ENCODE measurements around the gene RNF151. TPM values are rescaled to one million over a fixed set of nuclear protein-coding genes. Genes with fewer than 3 reads are reported as not detected.
A peak's percentile ranks its signal among the peaks of the same experiment; 100 is the strongest.

Gene RNF151
- total RNA-seq, 6 donors from 2014 or later = 0.37 TPM; not detected in 5

DNA sequence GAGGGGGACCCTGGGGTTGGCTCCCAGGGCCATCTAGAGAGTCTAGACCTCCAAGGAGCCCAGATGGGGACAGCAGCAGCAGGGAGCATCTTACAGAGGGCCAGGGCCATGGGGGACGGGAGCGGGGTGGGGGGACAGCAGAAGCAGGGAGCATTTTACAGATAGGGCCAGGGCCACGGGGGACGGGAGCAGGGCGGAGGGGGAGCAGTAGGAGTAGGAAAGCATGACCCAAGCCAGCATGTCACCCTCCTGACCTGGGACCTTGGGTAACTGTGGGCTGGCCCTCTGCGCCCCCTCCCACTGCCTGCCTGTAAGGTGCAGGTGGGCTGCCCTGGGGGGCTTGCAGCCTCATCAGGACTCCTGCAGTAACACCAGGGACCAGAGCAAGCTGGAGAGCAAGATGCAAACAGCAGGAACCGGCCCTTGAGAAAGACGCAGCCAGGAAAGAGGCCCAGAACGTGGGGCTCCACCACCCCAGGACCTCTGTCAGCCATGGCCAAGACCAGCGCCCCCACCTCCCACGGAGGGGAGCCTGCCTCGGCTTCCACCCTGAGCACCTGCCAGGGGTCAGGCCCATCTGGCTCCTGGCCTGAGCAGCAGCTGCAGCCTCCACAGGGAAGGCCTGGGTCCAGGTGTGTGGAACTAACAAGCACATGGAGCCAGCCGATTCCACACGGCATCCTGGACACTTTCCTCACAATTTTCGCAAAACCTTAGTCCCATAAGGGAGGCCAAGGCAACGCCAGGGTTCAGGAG, 40.6 kb downstream of the RNF151 start:
- Histone ChIP-seq H3K4me1 (peaks cover 54 to 69% (median 60%) of the 10 kb centered on the region in 4 donors), H3K27ac (peak overlapping the region in 3 of 4 donors; percentile 32 to 85 (median 53)), H3K36me3 (peaks cover 3 to 13% (median 11%) of the 10 kb centered on the region in 4 donors), H3K9me3 (no peaks in the 10 kb centered on the region), H3K27me3 (no peaks in the 10 kb centered on the region), H3K4me3 (peak overlapping the region in 1 of 4 donors; percentile 100)
- 82 to 85% methylated on average over 14 to 16 of the region's 16 CpGs for WGBS, 2 donors
- DNase-seq (peak in 1 of 2 donors; percentile 62), ATAC-seq (ENCODE audit: low FRiP score in 2 of 2) (no peak)
- TF ChIP-seq, protein P1, sequence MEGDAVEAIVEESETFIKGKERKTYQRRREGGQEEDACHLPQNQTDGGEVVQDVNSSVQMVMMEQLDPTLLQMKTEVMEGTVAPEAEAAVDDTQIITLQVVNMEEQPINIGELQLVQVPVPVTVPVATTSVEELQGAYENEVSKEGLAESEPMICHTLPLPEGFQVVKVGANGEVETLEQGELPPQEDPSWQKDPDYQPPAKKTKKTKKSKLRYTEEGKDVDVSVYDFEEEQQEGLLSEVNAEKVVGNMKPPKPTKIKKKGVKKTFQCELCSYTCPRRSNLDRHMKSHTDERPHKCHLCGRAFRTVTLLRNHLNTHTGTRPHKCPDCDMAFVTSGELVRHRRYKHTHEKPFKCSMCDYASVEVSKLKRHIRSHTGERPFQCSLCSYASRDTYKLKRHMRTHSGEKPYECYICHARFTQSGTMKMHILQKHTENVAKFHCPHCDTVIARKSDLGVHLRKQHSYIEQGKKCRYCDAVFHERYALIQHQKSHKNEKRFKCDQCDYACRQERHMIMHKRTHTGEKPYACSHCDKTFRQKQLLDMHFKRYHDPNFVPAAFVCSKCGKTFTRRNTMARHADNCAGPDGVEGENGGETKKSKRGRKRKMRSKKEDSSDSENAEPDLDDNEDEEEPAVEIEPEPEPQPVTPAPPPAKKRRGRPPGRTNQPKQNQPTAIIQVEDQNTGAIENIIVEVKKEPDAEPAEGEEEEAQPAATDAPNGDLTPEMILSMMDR (IDR thresholded peaks at IDR 0.05) = no peak
- TF ChIP-seq POLR2A (IDR thresholded peaks at IDR 0.05) (no peak), POLR2AphosphoS5 (IDR thresholded peaks at IDR 0.05) (no peak), EP300 (IDR thresholded peaks at IDR 0.05) (no peak)

DNA sequence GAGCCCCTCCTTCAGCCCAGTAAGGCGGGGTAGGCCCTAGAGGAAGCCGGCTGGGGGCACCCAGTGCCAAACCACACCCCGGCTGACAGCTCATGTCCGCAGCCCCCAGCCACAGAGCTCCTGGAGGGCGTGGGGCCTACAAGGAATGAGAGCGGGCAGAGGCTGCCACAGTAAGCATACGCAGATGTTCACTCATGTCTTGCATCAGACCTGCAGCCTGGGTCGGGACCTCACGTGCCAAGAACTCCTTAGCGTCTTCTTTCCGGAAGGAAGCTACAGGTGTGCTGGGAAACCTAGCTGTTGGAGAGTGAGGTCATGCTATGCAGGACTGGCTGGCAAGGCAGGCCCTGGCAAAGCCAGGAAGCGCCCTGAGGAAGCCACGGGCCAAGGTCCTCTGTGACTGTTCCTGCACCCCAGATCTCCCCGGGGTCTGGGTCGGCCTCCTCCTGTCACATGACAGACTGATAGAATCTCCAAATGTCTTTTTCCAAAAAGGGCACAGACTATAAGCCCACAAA, 41.4 kb downstream of the RNF151 start:
- TF ChIP-seq, protein P1 (IDR thresholded peaks at IDR 0.05) = no peak
- TF ChIP-seq POLR2AphosphoS5 (IDR thresholded peaks at IDR 0.05) = peak in 1 of 2 donors; percentile 51
- no peak for TF ChIP-seq POLR2A (IDR thresholded peaks at IDR 0.05)
- no peak for TF ChIP-seq EP300 (IDR thresholded peaks at IDR 0.05)
- WGBS, 2 donors = 33 to 40% methylated on average over 10 to 15 of the region's 15 CpGs
- peaks cover 0 to 5% (median 3%) of the 10 kb centered on the region in 4 donors for H3K36me3 ChIP-seq
- peak overlapping the region; percentile 32 to 96 (median 90) for H3K27ac ChIP-seq
- no peaks in the 10 kb centered on the region for H3K9me3 ChIP-seq
- peaks cover 54 to 69% (median 60%) of the 10 kb centered on the region in 4 donors for H3K4me1 ChIP-seq
- H3K27me3 ChIP-seq = no peaks in the 10 kb centered on the region
- peak overlapping the region in 3 of 4 donors; percentile 67 to 100 (median 95) for H3K4me3 ChIP-seq
- peak in 1 of 2 donors; percentile 65 for DNase-seq
- ATAC-seq (ENCODE audit: low FRiP score in 2 of 2) = peak in 1 of 2 donors; percentile 48

DNA sequence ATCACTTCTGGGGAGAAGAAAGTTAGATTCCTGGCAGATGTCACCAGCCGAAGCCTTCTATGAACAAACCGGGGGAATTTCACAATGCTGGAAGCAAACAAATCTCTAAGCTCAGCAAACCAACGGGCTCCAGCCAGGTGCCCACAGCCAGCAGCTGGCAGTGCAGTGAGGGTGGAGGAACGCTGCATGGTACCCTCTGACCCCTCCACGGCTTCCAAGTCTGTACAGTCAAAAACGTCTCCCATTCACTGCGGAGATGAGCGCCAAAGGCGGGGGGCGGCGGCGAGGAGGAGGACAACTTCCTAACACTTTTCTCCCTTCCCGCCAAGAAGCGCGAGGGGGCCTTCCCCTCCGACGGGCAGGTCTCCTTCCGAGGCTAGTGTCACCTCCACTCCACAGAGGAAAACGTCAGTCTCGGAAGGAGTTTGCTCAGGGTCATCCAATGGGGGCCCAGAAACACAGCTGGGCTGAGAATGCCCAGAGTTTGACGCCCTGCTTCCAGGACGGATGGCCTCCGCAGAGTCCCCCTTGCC, 42.0 kb downstream of the RNF151 start:
- 1% methylated on average over 20 to 22 of the region's 23 CpGs for WGBS, 2 donors
- no peak for ATAC-seq (ENCODE audit: low FRiP score in 2 of 2)
- peak overlapping the region; percentile 85 to 96 (median 94) for H3K27ac ChIP-seq
- H3K4me1 ChIP-seq = peaks cover 52 to 64% (median 56%) of the 10 kb centered on the region in 4 donors
- H3K9me3 ChIP-seq = no peaks in the 10 kb centered on the region
- TF ChIP-seq, protein P1 (IDR thresholded peaks at IDR 0.05) = peak in 1 of 6 experiments; percentile 3
- TF ChIP-seq POLR2AphosphoS5 (IDR thresholded peaks at IDR 0.05) = no peak
- H3K27me3 ChIP-seq = no peaks in the 10 kb centered on the region
- peak overlapping the region; percentile 67 to 100 (median 96) for H3K4me3 ChIP-seq
- H3K36me3 ChIP-seq = no peaks in the 10 kb centered on the region
- DNase-seq = peak in 1 of 2 donors; percentile 83

DNA sequence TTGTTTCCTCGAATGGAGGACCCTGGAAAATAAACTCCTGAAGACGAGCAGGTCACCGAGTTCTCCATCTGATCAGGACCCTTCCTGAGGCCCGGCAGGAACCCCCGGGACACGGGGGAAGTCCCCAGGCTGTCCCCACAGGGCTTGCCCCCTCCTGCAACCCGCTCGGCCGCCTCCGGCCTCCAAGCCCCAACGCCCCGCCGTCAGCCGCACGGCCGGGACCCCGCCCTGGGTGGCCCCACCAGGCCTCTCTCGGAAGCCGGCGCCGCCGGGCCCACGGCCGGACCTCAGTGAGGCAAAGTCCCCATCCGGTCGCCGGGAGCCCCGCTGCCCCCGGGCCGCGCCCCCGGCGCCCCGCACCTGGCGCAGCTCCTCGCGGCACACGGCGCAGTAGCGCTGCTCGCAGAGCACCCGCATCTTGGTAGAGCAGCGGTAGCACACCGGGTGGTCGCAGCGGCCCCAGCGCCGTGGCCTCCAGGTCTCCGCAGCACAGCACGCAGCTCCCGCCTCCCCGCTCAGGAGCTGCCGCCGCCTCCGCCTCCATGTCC, 42.6 kb downstream of the RNF151 start:
- TF ChIP-seq POLR2A (IDR thresholded peaks at IDR 0.05) (no peak), POLR2AphosphoS5 (IDR thresholded peaks at IDR 0.05) (no peak), EP300 (IDR thresholded peaks at IDR 0.05) (no peak)
- TF ChIP-seq, protein P1 (IDR thresholded peaks at IDR 0.05) = peak in 2 of 6 experiments; percentile 17 to 22
- Histone ChIP-seq H3K4me3 (peak overlapping the region; percentile 67 to 100 (median 96)), H3K36me3 (no peaks in the 10 kb centered on the region), H3K9me3 (no peaks in the 10 kb centered on the region), H3K4me1 (peaks cover 47 to 59% (median 51%) of the 10 kb centered on the region in 4 donors), H3K27me3 (no peaks in the 10 kb centered on the region), H3K27ac (peak overlapping the region; percentile 85 to 96 (median 94))
- peak in 1 of 2 donors; percentile 4 for ATAC-seq (ENCODE audit: low FRiP score in 2 of 2)
- WGBS, 2 donors = 1% methylated on average over 30 of the region's 55 CpGs; no CpG with 5 or more reads in 1 of the 2 donors
- DNase-seq = peak in 1 of 2 donors; percentile 91
